Right ventricle myocardium superior (tissue), 1 donor: ENCODE data around the gene ADORA2B. TPM values are rescaled to one million over a fixed set of nuclear protein-coding genes. Genes with fewer than 3 reads are reported as not detected.
"Not testable (repeated sequence)": the region's sequence is repeated elsewhere in the genome, so short reads cannot be mapped to it uniquely, and the experiment has no call there.

Experiments used
- ATAC-seq: fragments of 200-7000 bp; cut with Tn5 transposase; one replicate; pipeline ENCODE4 v1.9.1; 2020; ENCODE audit warnings: mild to moderate bottlenecking; ENCODE audit not compliant: poor library complexity
- DNase-seq: peaks from one replicate; pipeline ENCODE4 v3.0.0-alpha.2; 2020
- intact Hi-C: fragments of 100-400 bp; cut with DNase I; formaldehyde crosslinking; loops from one replicate; pipeline ENCODE4 v1.11.2; 2022
- long read RNA-seq: library from polyadenylated mRNA; unstranded; transcript quantifications from one replicate; pipeline ENCODE4 v2.0.0, GENCODE V29; 2021
- total RNA-seq: library from RNA; stranded (reverse); fragmentation: NEBNext Ultra II Directional; extraction: Animal tissue kit (Norgen Biotek cat#: 25700); gene quantifications from one replicate; pipeline ENCODE4 v1.2.1, GENCODE V29; 2021
- donor health status: DM: no; HTN: yes; CAD: no; lungs with severe emphysema.

ADORA2B gene
- total RNA-seq, result 0.46 TPM
- long read RNA-seq, partial matches to known transcripts, result 0 of 1 reads
- long read RNA-seq, other reads (novel, unspliced or antisense), result 0 of 1 reads

GRCh38 chr17:15944759-15945526 is at the start of gene ADORA2B:
Gene ADORA2B, plus strand, starts transcription at chr17:15945130. Its CDS starts 119 bp downstream, at chr17:15945249.
- DNase-seq, result peak; percentile 79
- intact Hi-C loops, result loop anchor here (10.0 kb wide), 1 partner anchor 50 kb away; the partner anchor contains the start of genes TTC19 and ZSWIM7
- ATAC-seq, result peak; percentile 87

- ATAC-seq, result no peak
- no peak for DNase-seq
- intact Hi-C loops, result no loop called here
Observed at GRCh38 chr17:15896277-15896676, 48.7 kb upstream of the ADORA2B start.

GRCh38 chr17:15896834-15897233 is 48.1 kb upstream of the ADORA2B start:
- ATAC-seq (no peak), DNase-seq (no peak)
- intact Hi-C loops, result no loop called here

- ATAC-seq, DNase-seq: not testable (repeated sequence)
Observed at GRCh38 chr17:15899596-15899995, 45.3 kb upstream of the ADORA2B start.

GRCh38 chr17:15900871-15901270 is 44.1 kb upstream of the ADORA2B start:
- ATAC-seq (no peak), DNase-seq (no peak)
- intact Hi-C loops, result no loop called here

More at GRCh38 chr17:15899596-15899995, 45.3 kb upstream of the ADORA2B start:
- intact Hi-C loops, result not testable (repeated sequence)

- DNase-seq, intact Hi-C loops, ATAC-seq: not testable (repeated sequence)
Observed at GRCh38 chr17:15905236-15905635, 39.7 kb upstream of the ADORA2B start.

- no peak for ATAC-seq
- intact Hi-C loops, result no loop called here
Observed at GRCh38 chr17:15907290-15907689, 37.6 kb upstream of the ADORA2B start.

GRCh38 chr17:15908378-15908777 is 36.6 kb upstream of the ADORA2B start:
- intact Hi-C loops, result no loop called here
- DNase-seq (no peak), ATAC-seq (no peak)

More at GRCh38 chr17:15907290-15907689, 37.6 kb upstream of the ADORA2B start:
- DNase-seq, result no peak

GRCh38 chr17:15909481-15909991 is 35.4 kb upstream of the ADORA2B start:
- peak; percentile 70 for ATAC-seq

GRCh38 chr17:15910791-15911190 is 34.1 kb upstream of the ADORA2B start:
- no peak for ATAC-seq
- intact Hi-C loops, result no loop called here
- no peak for DNase-seq

More at GRCh38 chr17:15909481-15909991, 35.4 kb upstream of the ADORA2B start:
- intact Hi-C loops, result no loop called here
- no peak for DNase-seq

- intact Hi-C loops, DNase-seq, ATAC-seq: not testable (repeated sequence)
Observed at GRCh38 chr17:15911701-15912100, 33.2 kb upstream of the ADORA2B start.

GRCh38 chr17:15912416-15912955 is 32.4 kb upstream of the ADORA2B start:
- intact Hi-C loops, result no loop called here
- no peak for DNase-seq
- no peak for ATAC-seq

- intact Hi-C loops, result no loop called here
- DNase-seq, result no peak
- ATAC-seq, result no peak
Observed at GRCh38 chr17:15913826-15914225, 31.1 kb upstream of the ADORA2B start.

GRCh38 chr17:15914400-15915170 is 30.3 kb upstream of the ADORA2B start:
- no peak for DNase-seq
- no peak for ATAC-seq
- intact Hi-C loops, result no loop called here

- no peak for DNase-seq
- no peak for ATAC-seq
- intact Hi-C loops, result no loop called here
Observed at GRCh38 chr17:15915961-15916360, 29.0 kb upstream of the ADORA2B start.

- DNase-seq (no peak), ATAC-seq (no peak)
- intact Hi-C loops, result no loop called here
Observed at GRCh38 chr17:15917021-15917437, 27.9 kb upstream of the ADORA2B start.

GRCh38 chr17:15917438-15918027 is 27.4 kb upstream of the ADORA2B start:
- intact Hi-C loops, result no loop called here
- DNase-seq (no peak), ATAC-seq (peak; percentile 54)

- DNase-seq (no peak), ATAC-seq (no peak)
- intact Hi-C loops, result no loop called here
Observed at GRCh38 chr17:15918261-15918660, 26.7 kb upstream of the ADORA2B start.
